H1 (cell line): ENCODE results near the gene CCNL2. TPM values are rescaled to one million over a fixed set of nuclear protein-coding genes. Genes with fewer than 3 reads are reported as not detected.

ENCODE experiments used
- ASH2L ChIP-seq: fragments of 200-600, 300-600 bp; sonication (generic); IDR thresholded peaks from one replicate; pipeline ENCODE4 v1.7.1; 2017; ENCODE audit warnings: low read length
- KDM1A ChIP-seq: fragments of 200-600, 300-600 bp; sonication (generic); IDR thresholded peaks from 2 replicates; pipeline ENCODE4 v1.7.1; 2016; ENCODE audit warnings: mild to moderate bottlenecking, low read length, borderline replicate concordance
- TAF7 ChIP-seq: optimal IDR thresholded peaks from 2 replicates; pipeline ENCODE3; 2011; ENCODE audit warnings: low read depth, mild to moderate bottlenecking, inconsistent platforms, low read length, moderate library complexity, borderline replicate concordance
- polyA plus RNA-seq, 7 experiments: library from polyadenylated mRNA; depleted of rRNA in 3 of 7; stranded (reverse) in 5 of 7; unstranded in 2 of 7; fragments of >200 nt in 5 of 7; fragments of 200-250 nt in 2 of 7; gene quantifications; 1 replicate in 5 of 7; 2 replicates in 1 of 7; 4 replicates in 1 of 7; pipeline versions ENCODE4 v1.2.1 to v1.2.3, GENCODE V29; 2011 to 2013; ENCODE audit warnings: missing spikeins in 2 of 7, mixed read lengths in 2 of 7
- total RNA-seq: library from RNA; stranded (reverse); fragmentation: NEBNext Ultra II Directional; extraction: Animal tissue kit (Norgen Biotek cat#: 25700); gene quantifications from 2 replicates; pipeline ENCODE4 v1.2.1, GENCODE V29; 2021
- TF ChIP-seq, protein P1 (sequence below): IDR thresholded peaks from 2 replicates; pipeline ENCODE4 v1.6.1; 2012; ENCODE audit warnings: low read length, inconsistent platforms

Gene CCNL2
- total and polyA plus RNA-seq, 2 of the 8 experiments (the other 6 are each of a cell fraction or from before 2014, with no cell fraction given), result 79.8 to 120 TPM

DNA sequence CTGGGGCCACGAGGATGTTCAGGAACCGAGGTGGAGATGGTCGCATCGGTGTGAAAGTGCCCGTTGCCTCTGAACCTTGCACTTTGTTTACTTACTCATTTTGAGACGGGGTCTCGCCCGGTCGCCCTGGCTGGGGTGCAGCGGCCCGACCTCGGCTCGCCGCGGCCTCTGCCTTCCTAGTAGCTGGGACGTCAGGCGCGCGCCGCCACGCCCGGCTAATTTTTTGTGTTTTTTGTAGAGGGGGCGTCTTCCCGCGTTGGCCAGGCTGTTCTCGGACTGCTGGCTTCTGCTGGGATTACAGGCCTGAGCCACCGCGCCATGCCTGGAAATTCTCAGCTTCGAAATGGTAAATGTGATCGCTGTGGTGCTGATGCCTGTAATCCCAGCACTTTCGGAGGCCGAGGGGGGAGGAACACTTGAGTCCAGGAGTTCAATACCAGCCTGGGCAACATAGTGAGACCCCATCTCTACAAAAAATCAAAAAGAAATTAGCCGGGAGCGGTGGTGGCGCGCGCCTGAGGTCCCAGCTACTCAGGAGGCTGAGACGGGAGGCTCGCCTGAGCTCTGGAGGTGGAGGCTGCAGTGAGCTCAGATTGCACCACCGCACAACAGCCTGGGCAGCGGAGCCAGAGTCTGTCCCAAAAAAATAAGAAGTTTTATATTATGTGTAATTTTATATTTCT lies 8.6 kb upstream of the CCNL2 start (continued):
- TF ChIP-seq, protein P1, sequence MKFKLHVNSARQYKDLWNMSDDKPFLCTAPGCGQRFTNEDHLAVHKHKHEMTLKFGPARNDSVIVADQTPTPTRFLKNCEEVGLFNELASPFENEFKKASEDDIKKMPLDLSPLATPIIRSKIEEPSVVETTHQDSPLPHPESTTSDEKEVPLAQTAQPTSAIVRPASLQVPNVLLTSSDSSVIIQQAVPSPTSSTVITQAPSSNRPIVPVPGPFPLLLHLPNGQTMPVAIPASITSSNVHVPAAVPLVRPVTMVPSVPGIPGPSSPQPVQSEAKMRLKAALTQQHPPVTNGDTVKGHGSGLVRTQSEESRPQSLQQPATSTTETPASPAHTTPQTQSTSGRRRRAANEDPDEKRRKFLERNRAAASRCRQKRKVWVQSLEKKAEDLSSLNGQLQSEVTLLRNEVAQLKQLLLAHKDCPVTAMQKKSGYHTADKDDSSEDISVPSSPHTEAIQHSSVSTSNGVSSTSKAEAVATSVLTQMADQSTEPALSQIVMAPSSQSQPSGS, result no peak
- TF ChIP-seq TAF7 (no peak), ASH2L (no peak), KDM1A (peak; percentile 48; the same call in 1 of the 2 replicates)
